Measurements from ENCODE around the gene HNRNPA3.

- TF ChIP-seq CTCF (IDR thresholded peaks at IDR 0.05 in 2 of 3, conservative IDR thresholded peaks at IDR 0.05 in 1 of 3; ENCODE audit: control insufficient read depth in 2 of 3, extremely low read depth in 1 of 3, insufficient read depth in 1 of 3, low read depth in 3 of 3, low read length in 3 of 3), result no peak
- no peak for TF ChIP-seq ZNF622 (IDR thresholded peaks at IDR 0.05)
- TF ChIP-seq CEBPB (IDR thresholded peaks at IDR 0.05; ENCODE audit: borderline replicate concordance in 1 of 2, low read depth in 2 of 2, low read length in 2 of 2), result no peak
- TF ChIP-seq ZNF217 (IDR thresholded peaks at IDR 0.05), result no peak
- TF ChIP-seq GABPA (IDR thresholded peaks at IDR 0.05; ENCODE audit: low read depth), result no peak
Observed at GRCh38 chr2:177179227-177179626, 33.4 kb upstream of the HNRNPA3 start.
